ENCODE results near the gene ANKRD52. TPM values are rescaled to one million over a fixed set of nuclear protein-coding genes. Genes with fewer than 3 reads are reported as not detected.
A peak's percentile ranks its signal among the peaks of the same experiment; 100 is the strongest.

The ANKRD52 gene
- total and polyA plus RNA-seq, 2 experiments from 2014 or later, result 20.3 to 25.2 TPM

DNA sequence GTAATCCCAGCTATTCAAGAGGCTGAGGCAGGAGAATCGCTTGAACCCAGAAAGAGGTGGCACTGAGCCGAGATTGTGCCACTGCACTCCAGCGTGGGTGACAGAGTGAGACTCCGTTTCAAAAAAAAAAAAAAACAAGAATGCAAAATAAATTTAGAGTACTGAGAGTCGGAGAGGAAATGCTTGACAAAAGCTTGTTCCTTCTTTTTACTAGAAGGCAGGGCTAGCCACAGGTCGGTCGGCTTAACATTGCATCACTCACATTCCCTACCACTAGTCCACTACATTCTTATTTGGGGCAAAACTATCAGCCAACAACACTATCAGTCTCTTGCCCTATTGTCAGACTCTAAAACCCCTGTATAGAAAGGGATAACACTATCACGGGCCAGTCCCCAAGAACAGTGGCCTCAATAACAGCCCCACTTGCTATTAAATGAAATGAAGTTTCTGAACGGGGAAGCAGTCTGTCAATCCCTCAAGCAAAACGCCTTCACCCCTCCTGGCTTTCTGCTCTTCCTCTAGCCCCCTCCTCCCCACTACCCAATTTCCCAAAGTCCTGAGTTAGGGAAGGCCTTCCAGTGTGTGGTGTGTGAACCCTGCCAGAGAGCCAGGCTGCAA lies 37.5 kb downstream of the ANKRD52 start:
- H3K4me3 Mint-ChIP-seq, result peak overlapping the region; percentile 93
- peak overlapping the region; percentile 90 for H3K4me2 ChIP-seq
- 0 out of 2 replicates have a peak, but pooled peaks have one; percentile 21 for TF ChIP-seq POLR2AphosphoS5 (IDR thresholded peaks at IDR 0.05; ENCODE audit: low read depth)
- TF ChIP-seq, protein P1, sequence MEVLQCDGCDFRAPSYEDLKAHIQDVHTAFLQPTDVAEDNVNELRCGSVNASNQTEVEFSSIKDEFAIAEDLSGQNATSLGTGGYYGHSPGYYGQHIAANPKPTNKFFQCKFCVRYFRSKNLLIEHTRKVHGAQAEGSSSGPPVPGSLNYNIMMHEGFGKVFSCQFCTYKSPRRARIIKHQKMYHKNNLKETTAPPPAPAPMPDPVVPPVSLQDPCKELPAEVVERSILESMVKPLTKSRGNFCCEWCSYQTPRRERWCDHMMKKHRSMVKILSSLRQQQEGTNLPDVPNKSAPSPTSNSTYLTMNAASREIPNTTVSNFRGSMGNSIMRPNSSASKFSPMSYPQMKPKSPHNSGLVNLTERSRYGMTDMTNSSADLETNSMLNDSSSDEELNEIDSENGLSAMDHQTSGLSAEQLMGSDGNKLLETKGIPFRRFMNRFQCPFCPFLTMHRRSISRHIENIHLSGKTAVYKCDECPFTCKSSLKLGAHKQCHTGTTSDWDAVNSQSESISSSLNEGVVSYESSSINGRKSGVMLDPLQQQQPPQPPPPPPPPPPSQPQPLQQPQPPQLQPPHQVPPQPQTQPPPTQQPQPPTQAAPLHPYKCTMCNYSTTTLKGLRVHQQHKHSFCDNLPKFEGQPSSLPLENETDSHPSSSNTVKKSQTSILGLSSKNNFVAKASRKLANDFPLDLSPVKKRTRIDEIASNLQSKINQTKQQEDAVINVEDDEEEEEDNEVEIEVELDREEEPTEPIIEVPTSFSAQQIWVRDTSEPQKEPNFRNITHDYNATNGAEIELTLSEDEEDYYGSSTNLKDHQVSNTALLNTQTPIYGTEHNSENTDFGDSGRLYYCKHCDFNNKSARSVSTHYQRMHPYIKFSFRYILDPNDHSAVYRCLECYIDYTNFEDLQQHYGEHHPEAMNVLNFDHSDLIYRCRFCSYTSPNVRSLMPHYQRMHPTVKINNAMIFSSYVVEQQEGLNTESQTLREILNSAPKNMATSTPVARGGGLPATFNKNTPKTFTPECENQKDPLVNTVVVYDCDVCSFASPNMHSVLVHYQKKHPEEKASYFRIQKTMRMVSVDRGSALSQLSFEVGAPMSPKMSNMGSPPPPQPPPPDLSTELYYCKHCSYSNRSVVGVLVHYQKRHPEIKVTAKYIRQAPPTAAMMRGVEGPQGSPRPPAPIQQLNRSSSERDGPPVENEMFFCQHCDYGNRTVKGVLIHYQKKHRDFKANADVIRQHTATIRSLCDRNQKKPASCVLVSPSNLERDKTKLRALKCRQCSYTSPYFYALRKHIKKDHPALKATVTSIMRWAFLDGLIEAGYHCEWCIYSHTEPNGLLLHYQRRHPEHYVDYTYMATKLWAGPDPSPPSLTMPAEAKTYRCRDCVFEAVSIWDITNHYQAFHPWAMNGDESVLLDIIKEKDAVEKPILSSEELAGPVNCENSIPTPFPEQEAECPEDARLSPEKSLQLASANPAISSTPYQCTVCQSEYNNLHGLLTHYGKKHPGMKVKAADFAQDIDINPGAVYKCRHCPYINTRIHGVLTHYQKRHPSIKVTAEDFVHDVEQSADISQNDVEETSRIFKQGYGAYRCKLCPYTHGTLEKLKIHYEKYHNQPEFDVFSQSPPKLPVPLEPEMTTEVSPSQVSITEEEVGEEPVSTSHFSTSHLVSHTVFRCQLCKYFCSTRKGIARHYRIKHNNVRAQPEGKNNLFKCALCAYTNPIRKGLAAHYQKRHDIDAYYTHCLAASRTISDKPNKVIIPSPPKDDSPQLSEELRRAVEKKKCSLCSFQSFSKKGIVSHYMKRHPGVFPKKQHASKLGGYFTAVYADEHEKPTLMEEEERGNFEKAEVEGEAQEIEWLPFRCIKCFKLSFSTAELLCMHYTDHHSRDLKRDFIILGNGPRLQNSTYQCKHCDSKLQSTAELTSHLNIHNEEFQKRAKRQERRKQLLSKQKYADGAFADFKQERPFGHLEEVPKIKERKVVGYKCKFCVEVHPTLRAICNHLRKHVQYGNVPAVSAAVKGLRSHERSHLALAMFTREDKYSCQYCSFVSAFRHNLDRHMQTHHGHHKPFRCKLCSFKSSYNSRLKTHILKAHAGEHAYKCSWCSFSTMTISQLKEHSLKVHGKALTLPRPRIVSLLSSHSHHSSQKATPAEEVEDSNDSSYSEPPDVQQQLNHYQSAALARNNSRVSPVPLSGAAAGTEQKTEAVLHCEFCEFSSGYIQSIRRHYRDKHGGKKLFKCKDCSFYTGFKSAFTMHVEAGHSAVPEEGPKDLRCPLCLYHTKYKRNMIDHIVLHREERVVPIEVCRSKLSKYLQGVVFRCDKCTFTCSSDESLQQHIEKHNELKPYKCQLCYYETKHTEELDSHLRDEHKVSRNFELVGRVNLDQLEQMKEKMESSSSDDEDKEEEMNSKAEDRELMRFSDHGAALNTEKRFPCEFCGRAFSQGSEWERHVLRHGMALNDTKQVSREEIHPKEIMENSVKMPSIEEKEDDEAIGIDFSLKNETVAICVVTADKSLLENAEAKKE (CRISPR knock-in tag; IDR thresholded peaks at IDR 0.05), result no peak
- no peaks in the 10 kb centered on the region for H3K9me2 ChIP-seq (ENCODE audit: insufficient read depth)
- H3K27me3 Mint-ChIP-seq (ENCODE audit: insufficient read depth, low read depth, poor library complexity), result peaks cover 5% of the 10 kb centered on the region
- peaks cover 3% of the 10 kb centered on the region; the same call in 1 of the 3 replicates for H3K9me3 Mint-ChIP-seq
- ATAC-seq (no peak), DNase-seq (ENCODE audit: low spot score) (peak; percentile 52)
- H3F3A ChIP-seq (replicated peaks; ENCODE audit: low read depth), result peaks cover 20% of the 10 kb centered on the region; the same call in 1 of the 2 replicates
- H3K27ac ChIP-seq (ENCODE audit: low read depth), result peak overlapping the region; percentile 98
- H3K4me1 Mint-ChIP-seq, result peaks cover 34% of the 10 kb centered on the region
- H3K79me2 ChIP-seq (replicated peaks; ENCODE audit: insufficient read depth), result peaks cover 48% of the 10 kb centered on the region
- H2AFZ ChIP-seq, result no peak overlapping the region
- no peaks in the 10 kb centered on the region for H3K27me3 ChIP-seq (ENCODE audit: insufficient read depth)
- H4K20me1 ChIP-seq (replicated peaks; ENCODE audit: insufficient read depth), result peaks cover 8% of the 10 kb centered on the region
- peaks cover 29% of the 10 kb centered on the region for H3K36me3 Mint-ChIP-seq (ENCODE audit: low read depth)
- H3K4me1 ChIP-seq (ENCODE audit: insufficient read depth), result peaks cover 30% of the 10 kb centered on the region
- H3K36me3 ChIP-seq (ENCODE audit: insufficient read depth), result peaks cover 11% of the 10 kb centered on the region
- H3K27ac Mint-ChIP-seq, result peak overlapping the region; percentile 99
- peak overlapping the region; percentile 74 for H3K4me3 ChIP-seq

DNA sequence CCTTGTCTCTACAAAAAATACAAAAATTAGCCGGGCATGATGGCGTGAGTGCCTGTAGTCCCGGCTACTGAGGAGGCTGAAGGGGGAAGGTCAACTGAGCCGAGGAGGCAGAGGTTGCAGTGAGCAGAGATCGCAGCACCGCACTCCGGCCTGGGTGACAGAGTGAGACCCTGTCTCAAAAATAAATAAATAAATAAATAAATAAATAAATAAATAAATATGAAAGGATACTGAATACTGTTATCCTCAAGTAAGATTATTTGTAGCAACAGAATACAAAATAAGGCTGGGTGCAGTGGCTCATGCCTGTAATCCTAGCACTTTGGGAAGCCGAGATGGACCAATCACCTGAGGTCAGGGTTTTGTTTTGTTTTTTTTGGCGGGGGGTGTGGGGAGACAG lies 38.3 kb downstream of the ANKRD52 start:
- H3K4me2 ChIP-seq, result 0 out of 2 replicates have a peak overlapping the region, but pooled peaks have one; percentile 90
- H3K27me3 Mint-ChIP-seq (ENCODE audit: insufficient read depth, low read depth, poor library complexity), result peaks cover 5% of the 10 kb centered on the region
- H3K36me3 ChIP-seq (ENCODE audit: insufficient read depth), result peaks cover 11% of the 10 kb centered on the region
- TF ChIP-seq JUNB (IDR thresholded peaks at IDR 0.05; ENCODE audit: unreplicated experiment) (no peak), CREB1 (CRISPR knock-in tag; IDR thresholded peaks at IDR 0.05; ENCODE audit: low read depth) (no peak)
- TF ChIP-seq, protein P2, sequence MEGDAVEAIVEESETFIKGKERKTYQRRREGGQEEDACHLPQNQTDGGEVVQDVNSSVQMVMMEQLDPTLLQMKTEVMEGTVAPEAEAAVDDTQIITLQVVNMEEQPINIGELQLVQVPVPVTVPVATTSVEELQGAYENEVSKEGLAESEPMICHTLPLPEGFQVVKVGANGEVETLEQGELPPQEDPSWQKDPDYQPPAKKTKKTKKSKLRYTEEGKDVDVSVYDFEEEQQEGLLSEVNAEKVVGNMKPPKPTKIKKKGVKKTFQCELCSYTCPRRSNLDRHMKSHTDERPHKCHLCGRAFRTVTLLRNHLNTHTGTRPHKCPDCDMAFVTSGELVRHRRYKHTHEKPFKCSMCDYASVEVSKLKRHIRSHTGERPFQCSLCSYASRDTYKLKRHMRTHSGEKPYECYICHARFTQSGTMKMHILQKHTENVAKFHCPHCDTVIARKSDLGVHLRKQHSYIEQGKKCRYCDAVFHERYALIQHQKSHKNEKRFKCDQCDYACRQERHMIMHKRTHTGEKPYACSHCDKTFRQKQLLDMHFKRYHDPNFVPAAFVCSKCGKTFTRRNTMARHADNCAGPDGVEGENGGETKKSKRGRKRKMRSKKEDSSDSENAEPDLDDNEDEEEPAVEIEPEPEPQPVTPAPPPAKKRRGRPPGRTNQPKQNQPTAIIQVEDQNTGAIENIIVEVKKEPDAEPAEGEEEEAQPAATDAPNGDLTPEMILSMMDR (conservative IDR thresholded peaks at IDR 0.05; ENCODE audit: low read depth in 2 of 2), result no peak
- DNase-seq (ENCODE audit: low spot score) (no peak), ATAC-seq (no peak)
- no peak overlapping the region for H2AFZ ChIP-seq
- H3K4me1 ChIP-seq (ENCODE audit: insufficient read depth), result peaks cover 26% of the 10 kb centered on the region
- H3K79me2 ChIP-seq (replicated peaks; ENCODE audit: insufficient read depth), result peaks cover 48% of the 10 kb centered on the region
- H3K27me3 ChIP-seq (ENCODE audit: insufficient read depth), result no peaks in the 10 kb centered on the region
- no peaks in the 10 kb centered on the region for H3K9me2 ChIP-seq (ENCODE audit: insufficient read depth)
- H3K27ac Mint-ChIP-seq, result no peak overlapping the region
- H3K27ac ChIP-seq (ENCODE audit: low read depth), result peak overlapping the region; percentile 98; the same call in 1 of the 2 replicates
- H3K4me1 Mint-ChIP-seq, result peaks cover 26% of the 10 kb centered on the region
- peak overlapping the region; percentile 58 for H3K4me3 Mint-ChIP-seq
- H3K36me3 Mint-ChIP-seq (ENCODE audit: low read depth), result peaks cover 37% of the 10 kb centered on the region
- H4K20me1 ChIP-seq (replicated peaks; ENCODE audit: insufficient read depth), result peaks cover 11% of the 10 kb centered on the region
- H3K4me3 ChIP-seq, result no peak overlapping the region
- peaks cover 3% of the 10 kb centered on the region; the same call in 1 of the 3 replicates for H3K9me3 Mint-ChIP-seq
- peaks cover 20% of the 10 kb centered on the region; the same call in 1 of the 2 replicates for H3F3A ChIP-seq (replicated peaks; ENCODE audit: low read depth)
